Kidney capillary endothelial cell (primary cell): ENCODE measurements around the gene OR51M1.

Experiments
- DNase-seq: peaks from one replicate; pipeline ENCODE4 v3.0.0-alpha.2; 2018; ENCODE audit warnings: low spot score

The OR51M1 gene

GRCh38 chr11:5390210-5390609, 6.6 kb downstream of the OR51M1 start:
- no peak for DNase-seq

DNA sequence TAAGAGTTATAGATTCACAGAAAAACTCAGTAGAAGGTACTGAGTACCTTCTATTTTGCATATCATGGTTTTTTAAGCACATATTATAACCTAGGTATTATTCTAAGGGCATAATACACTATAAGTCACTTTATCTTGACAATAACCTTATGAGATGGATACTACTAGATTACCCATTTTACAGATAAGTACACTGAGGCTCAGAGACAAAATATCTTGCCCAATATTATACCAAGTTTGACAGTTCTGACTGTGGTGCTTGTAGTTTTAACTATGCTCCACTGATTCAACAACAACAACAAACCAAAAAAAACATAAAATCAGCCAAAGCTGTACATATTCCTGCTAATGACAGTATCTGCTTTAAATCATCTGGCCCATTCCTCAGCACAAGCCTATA, 10.5 kb downstream of the OR51M1 start:
- no peak for DNase-seq

DNA sequence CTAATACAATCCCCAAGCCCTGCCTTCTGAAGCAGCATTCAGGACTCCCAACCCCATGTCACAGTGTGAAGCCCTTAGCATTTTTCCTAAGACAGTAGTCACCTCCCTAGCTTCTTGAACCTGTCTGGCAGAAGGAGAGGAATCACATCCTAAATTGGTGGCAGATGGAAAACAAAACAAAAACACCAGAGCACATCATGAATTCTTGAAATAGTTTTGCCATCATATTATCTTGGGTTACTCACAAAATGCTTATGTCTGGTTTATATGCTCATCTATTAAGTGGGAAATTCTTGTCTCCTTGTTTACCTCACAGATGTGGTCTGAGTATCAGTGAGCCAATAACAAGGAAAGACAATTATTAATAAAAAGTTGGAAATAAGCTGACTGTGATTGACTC, 15.3 kb downstream of the OR51M1 start:
- DNase-seq = no peak

DNA sequence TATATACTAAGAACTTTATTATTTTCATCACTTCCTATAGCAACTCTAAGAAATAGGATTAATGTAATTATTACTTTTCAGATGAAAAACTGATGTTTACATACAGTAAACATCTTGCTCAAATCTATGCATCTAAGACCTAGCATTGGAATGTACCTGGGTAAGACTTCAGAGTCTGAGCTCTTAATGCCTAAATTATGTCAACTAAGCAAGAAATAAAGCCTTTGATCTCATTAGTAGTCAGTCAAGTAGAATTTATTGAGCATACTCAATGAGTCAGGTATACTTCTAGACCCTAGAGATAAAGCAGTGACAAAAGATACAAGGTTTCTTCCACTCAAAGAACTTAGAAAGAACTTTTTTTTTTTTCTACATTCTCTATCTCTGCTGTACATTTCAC, 21.6 kb downstream of the OR51M1 start:
- DNase-seq = no peak

GRCh38 chr11:5420993-5421392, 37.4 kb downstream of the OR51M1 start:
- DNase-seq = no peak

DNA sequence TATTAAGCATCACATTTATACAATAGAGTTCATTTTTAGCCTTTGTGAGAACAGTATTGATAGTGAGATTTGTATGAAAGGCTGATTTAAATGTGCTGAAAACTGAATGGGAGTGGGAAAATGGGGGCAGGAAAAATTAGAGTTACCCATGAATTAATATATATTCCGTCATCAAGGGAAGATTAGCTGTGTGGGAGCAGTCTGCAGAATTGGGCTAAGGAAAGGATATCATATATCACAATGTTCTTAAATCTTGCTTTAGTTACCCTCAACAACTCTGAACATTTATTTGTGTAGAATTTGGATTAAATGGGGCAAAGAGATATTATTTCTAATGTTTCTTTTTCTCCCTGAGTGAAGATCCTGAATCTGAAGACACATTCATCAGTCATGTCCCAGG, 38.2 kb downstream of the OR51M1 start, which contains the start of gene OR51Q1:
OR51Q1 (plus strand) TSS at position 301 of the 400 bp plus-strand sequence; CDS start at position 391, 90 bp downstream.
- DNase-seq = no peak

- no peak for DNase-seq
These were observed 39.5 kb downstream of the OR51M1 start for GRCh38 chr11:5423131-5423530.

- no peak for DNase-seq
These were observed 57.8 kb downstream of the OR51M1 start, which contains the start of gene OR51I1 for GRCh38 chr11:5441414-5441813. TSS of gene OR51I1 (minus strand) at chr11:5441514. CDS start at chr11:5441514, 0 bp downstream.
